GM19239 (cell line): Measurements from ENCODE around the gene ISM1.

Experiments
- DNase-seq: peaks from one replicate; pipeline ENCODE4 v3.0.0; 2011; ENCODE audit warnings: low spot score; ENCODE audit not compliant: insufficient read length
- FAIRE-seq: peaks from 2 replicates; lab custom pipeline; 2011; peaks lifted over from hg19 to GRCh38; lab: Jason Lieb, UNC

Gene ISM1

GRCh38 chr20:13299401-13299800 lies 78.3 kb downstream of the ISM1 start:
- DNase-seq = no peak
- FAIRE-seq = no peak

DNA sequence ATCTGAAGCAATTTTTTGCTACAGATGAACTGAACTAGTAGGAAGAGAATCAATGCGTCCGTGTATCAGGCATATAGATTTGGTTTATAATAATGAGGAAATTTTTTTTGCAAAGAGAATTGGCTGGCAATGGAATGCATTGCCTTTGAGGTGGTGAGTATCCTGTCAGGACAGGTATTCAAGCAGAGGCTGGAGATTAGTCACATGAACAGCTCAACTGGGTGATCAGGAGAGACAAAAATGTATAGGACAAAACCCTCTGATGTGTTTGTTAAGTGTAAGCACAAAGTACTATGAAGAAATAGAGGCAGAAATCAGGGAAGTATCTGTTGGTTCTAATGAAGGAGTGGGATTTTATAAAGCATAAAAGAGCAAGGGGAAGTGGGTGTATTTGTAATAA lies 80.5 kb downstream of the ISM1 start:
- FAIRE-seq (no peak), DNase-seq (no peak)

- FAIRE-seq = no peak
- DNase-seq = peak; percentile 31
Observed at GRCh38 chr20:13302647-13303450, 81.8 kb downstream of the ISM1 start.

DNA sequence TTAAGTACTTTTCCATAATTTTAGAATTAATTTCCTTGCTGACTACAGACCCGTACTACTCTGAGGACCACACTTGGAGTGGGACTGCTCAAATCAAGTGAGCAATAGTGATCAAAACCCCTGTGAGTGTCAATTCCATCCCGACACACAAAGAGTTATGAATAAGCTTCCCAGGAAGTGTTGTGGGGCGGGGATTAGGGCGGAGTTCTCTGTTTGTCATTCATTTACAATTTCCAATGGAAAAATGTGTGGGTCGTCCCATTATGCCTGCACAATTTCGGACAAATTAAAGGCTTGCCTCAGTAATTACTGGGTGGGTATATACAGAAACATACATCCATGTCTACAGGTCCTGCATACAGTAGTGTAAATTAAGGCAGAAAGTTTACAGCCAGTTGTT lies 84.2 kb downstream of the ISM1 start:
- no peak for FAIRE-seq
- no peak for DNase-seq

- DNase-seq (no peak), FAIRE-seq (no peak)
Observed at GRCh38 chr20:13307562-13308163, 86.6 kb downstream of the ISM1 start.

DNA sequence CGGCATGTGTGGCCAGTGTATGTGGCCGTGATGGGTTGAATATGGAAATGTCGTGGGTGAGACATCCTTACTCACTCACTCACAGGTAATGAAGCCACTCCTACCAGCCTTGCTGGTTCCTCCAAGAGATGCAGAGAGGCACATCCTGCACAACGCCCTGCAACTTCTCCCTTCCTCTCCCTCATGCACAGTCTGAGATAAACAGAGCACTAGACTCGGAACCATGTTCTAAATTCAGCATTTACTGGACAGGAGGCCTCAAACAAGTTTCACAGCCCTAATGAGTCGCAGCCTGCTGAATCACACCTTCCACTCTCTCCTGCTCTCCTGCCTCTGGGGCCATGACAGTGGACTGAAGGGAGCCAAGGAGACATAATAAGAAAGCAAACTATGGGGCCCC lies 91.2 kb downstream of the ISM1 start:
- FAIRE-seq = no peak

DNA sequence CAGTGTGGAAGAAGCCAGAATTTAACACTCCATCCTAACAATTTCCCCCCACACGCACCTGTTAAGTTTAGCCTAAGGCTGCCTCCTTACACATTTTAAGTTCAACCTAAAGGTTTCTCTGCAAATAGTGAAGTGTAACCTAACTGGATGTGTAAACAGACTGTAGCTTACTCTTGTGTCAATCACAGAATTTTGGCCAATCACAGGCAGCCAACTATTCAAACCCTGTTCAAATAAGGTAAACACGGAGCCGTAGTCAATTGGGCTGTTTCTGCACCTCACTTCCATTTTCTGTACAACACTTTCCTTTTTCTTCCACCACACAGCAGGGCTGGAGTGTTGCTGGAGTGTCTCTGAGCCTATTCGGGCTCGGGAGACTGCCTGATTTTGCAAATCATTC lies 92.1 kb downstream of the ISM1 start:
- FAIRE-seq (no peak), DNase-seq (no peak)

More for the DNA sequence above, 91.2 kb downstream of the ISM1 start:
- DNase-seq = no peak

- DNase-seq = no peak
- FAIRE-seq = no peak
Observed at GRCh38 chr20:13317439-13317838, 96.4 kb downstream of the ISM1 start.

- FAIRE-seq (no peak), DNase-seq (no peak)
Observed at GRCh38 chr20:13318871-13319521, 97.9 kb downstream of the ISM1 start.

- FAIRE-seq (no peak), DNase-seq (no peak)
Observed at GRCh38 chr20:13320702-13321101, 99.6 kb downstream of the ISM1 start.

DNA sequence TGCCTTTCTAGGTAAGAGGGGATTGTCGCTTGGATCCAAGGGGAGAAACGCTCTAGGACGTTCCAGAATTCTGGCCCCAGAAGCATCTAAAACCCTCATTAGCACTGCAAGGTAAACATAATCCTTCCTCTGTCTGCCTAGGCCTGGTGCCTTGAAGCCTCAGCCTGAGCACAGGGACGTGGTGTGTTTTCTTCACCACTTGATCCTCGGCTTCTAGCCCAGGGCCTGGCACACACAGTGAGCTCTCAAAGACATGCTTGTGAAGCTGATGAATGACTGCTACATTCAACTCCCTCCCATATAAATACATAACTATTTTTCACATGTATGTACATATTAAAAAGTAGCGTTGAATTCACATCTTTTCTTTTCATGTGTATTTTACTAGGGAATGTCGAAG lies 100.3 kb downstream of the ISM1 start:
- DNase-seq = no peak

GRCh38 chr20:13322198-13322597 lies 101.1 kb downstream of the ISM1 start:
- no peak for FAIRE-seq

More for the DNA sequence above, 100.3 kb downstream of the ISM1 start:
- no peak for FAIRE-seq

GRCh38 chr20:13322621-13323020 lies 101.5 kb downstream of the ISM1 start:
- no peak for DNase-seq
- FAIRE-seq = no peak

More at GRCh38 chr20:13322198-13322597, 101.1 kb downstream of the ISM1 start:
- no peak for DNase-seq

DNA sequence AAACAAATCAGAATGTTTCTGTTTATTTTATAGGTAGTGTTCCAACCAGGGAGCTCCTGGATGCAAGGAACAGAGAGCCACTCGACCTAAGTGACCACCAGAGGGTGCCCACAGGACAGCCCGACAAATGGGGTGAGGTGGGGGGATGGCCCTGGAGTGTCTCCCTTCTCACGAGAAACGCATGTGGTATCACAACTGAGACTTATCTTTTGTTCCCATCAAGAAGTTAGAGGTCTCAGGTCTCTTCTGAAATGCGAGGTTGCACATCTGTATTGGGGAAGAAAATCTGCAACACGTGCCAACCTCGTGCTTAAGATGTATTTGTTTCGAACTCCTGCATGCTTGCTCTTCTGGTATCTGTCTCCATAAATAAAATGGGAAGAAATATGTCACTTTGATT lies 104.0 kb downstream of the ISM1 start:
- DNase-seq (no peak), FAIRE-seq (no peak)

- DNase-seq = no peak
- FAIRE-seq = no peak
Observed at GRCh38 chr20:13325796-13326340, 104.8 kb downstream of the ISM1 start.

- DNase-seq (no peak), FAIRE-seq (no peak)
Observed at GRCh38 chr20:13331536-13331935, 110.5 kb downstream of the ISM1 start.

DNA sequence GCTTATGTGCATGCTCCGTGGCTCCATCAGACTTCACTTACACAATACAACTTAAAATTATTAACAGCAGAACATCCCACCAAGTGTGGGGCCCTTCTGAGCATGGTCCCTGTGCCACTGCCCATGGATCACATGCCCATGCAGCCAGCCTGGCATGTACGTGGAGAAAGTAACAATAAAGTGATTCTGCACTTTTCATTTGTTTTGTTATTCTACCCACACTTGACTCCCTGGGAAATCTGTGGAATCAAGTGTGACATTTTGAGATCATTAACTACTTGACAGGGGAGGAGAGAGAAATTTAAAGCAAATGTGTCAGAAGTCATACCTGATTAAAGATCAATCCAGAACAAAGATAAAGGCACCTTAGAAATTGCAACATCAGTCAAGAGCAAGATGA lies 112.0 kb downstream of the ISM1 start:
- DNase-seq = no peak
- FAIRE-seq = no peak

- no peak for DNase-seq
- no peak for FAIRE-seq
Observed at GRCh38 chr20:13333793-13334192, 112.7 kb downstream of the ISM1 start.

GRCh38 chr20:13336308-13337089 lies 115.4 kb downstream of the ISM1 start:
- peak; percentile 73 for FAIRE-seq

DNA sequence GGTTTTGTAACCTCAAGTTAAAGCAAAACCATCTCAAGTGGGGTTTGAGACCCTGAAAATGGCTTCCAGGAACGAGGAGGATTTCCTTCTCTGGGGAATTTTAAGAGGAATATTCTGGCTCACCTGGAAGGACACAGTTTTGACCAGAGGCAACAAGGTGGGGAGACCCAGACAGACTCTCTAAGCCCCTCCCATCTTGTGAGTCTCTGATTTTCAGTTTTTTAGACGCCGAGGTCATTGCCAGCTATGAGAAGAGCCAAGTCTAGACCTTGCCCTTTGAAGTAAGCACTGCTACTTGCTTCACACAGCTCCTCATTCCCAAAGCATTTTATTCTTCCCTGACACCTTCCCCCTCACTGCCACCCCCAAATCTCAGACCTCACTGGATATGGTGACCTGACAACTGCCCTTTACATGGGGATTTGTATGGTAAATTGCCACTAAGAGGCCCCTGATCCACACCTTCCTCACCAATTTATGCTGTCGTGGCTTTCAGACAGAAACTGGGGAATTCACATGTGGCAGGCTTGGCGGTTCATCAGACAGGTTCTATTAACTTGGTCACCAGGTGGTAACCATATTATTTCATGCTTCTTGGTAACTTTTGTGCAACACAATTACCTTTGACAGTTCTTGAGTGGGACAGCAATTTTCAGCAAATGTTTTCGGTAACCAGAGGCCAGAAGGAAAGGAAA lies 116.2 kb downstream of the ISM1 start:
- DNase-seq (no peak), FAIRE-seq (peak; percentile 58)

More at GRCh38 chr20:13336308-13337089, 115.4 kb downstream of the ISM1 start:
- DNase-seq = no peak
